IPS-18a (cell line): ENCODE measurements around the gene KRTAP10-2.
"Not testable (repeated sequence)": the region's sequence is repeated elsewhere in the genome, so short reads cannot be mapped to it uniquely, and the experiment has no call there.

Source experiments
- H3K27ac ChIP-seq: one replicate; pipeline ENCODE4 v1.5.1; 2013; ENCODE audit warnings: low read length
- H3K27me3 ChIP-seq: one replicate; pipeline ENCODE4 v1.6.1; 2013; ENCODE audit warnings: mild to moderate bottlenecking, low read length; ENCODE audit not compliant: control insufficient read depth, insufficient read depth
- H3K36me3 ChIP-seq: one replicate; pipeline ENCODE4 v1.6.1; 2013; ENCODE audit warnings: low read depth, low read length; ENCODE audit not compliant: control insufficient read depth
- H3K4me1 ChIP-seq: one replicate; pipeline ENCODE4 v1.6.1; 2013; ENCODE audit warnings: low read depth, low read length; ENCODE audit not compliant: control insufficient read depth
- H3K4me3 ChIP-seq: one replicate; pipeline ENCODE4 v1.5.1; 2013; ENCODE audit warnings: low read length
- H3K9ac ChIP-seq: one replicate; pipeline ENCODE4 v1.6.1; 2013; ENCODE audit warnings: mild to moderate bottlenecking, low read length, moderate library complexity
- H3K9me3 ChIP-seq: one replicate; pipeline ENCODE4 v1.6.1; 2013; ENCODE audit warnings: low read depth, low read length; ENCODE audit not compliant: control insufficient read depth

The KRTAP10-2 gene

DNA sequence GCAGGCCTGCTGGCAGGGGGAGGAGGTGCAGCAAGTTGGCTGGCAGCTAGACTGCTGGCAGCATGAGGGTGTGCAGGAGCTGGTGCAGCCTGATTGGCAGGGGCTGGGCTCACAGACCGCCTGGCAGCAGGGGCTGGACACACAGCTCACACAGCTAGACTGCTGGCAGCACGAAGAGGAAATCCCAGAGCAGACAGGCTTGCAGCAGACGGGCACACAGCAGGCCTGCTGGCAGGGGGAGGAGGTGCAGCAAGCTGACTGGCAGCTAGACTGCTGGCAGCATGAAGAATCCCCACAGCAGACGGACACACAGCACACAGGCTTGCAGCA is 40.5 kb upstream of the KRTAP10-2 start:
- H3K36me3 ChIP-seq, H3K4me3 ChIP-seq, H3K9me3 ChIP-seq, H3K9ac ChIP-seq, H3K27ac ChIP-seq, H3K27me3 ChIP-seq: not testable (repeated sequence)
- peaks cover 17% of the 10 kb centered on the region for H3K4me1 ChIP-seq

- not testable (repeated sequence) for H3K27me3 ChIP-seq, H3K9me3 ChIP-seq, H3K4me3 ChIP-seq, H3K9ac ChIP-seq, H3K36me3 ChIP-seq, H3K27ac ChIP-seq
- peaks cover 17% of the 10 kb centered on the region for H3K4me1 ChIP-seq
Measured at GRCh38 chr21:44590897-44591800, 39.8 kb upstream of the KRTAP10-2 start.

- Histone ChIP-seq H3K27me3 (no peaks in the 10 kb centered on the region), H3K36me3 (no peaks in the 10 kb centered on the region), H3K4me1 (peaks cover 17% of the 10 kb centered on the region), H3K9ac (no peak overlapping the region), H3K27ac (no peak overlapping the region), H3K9me3 (no peaks in the 10 kb centered on the region), H3K4me3 (no peak overlapping the region)
Measured at GRCh38 chr21:44590311-44590721, 39.0 kb upstream of the KRTAP10-2 start.

GRCh38 chr21:44589586-44590305 is 38.4 kb upstream of the KRTAP10-2 start:
- Histone ChIP-seq H3K36me3 (no peaks in the 10 kb centered on the region), H3K4me1 (peaks cover 17% of the 10 kb centered on the region), H3K27me3 (no peaks in the 10 kb centered on the region), H3K9me3 (no peaks in the 10 kb centered on the region), H3K9ac (no peak overlapping the region), H3K4me3 (no peak overlapping the region), H3K27ac (no peak overlapping the region)

GRCh38 chr21:44589094-44589493 is 37.8 kb upstream of the KRTAP10-2 start:
- Histone ChIP-seq H3K9me3 (no peaks in the 10 kb centered on the region), H3K4me1 (peaks cover 17% of the 10 kb centered on the region), H3K4me3 (no peak overlapping the region), H3K27me3 (no peaks in the 10 kb centered on the region), H3K27ac (no peak overlapping the region), H3K36me3 (no peaks in the 10 kb centered on the region), H3K9ac (no peak overlapping the region)

- Histone ChIP-seq H3K9ac (no peak overlapping the region), H3K4me3 (no peak overlapping the region), H3K9me3 (no peaks in the 10 kb centered on the region), H3K27ac (no peak overlapping the region), H3K36me3 (no peaks in the 10 kb centered on the region), H3K4me1 (no peaks in the 10 kb centered on the region), H3K27me3 (no peaks in the 10 kb centered on the region)
Measured at GRCh38 chr21:44585892-44586291, 34.6 kb upstream of the KRTAP10-2 start.

DNA sequence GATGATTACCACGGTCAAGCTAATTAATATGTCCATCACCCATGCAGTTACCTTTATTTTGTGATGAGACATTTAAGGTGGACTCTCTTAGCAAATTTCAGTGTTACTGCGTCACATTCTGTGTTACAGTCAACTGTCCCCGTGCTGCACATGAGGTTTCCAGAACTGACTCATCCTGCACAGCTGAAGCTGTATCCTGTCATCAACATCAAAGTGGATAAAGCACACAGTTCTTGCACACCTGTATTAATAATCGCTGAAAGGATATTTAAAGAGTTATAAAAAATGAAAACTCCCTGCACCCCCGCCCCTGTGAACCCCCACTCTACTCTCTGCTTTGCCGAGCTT is 32.5 kb upstream of the KRTAP10-2 start:
- Histone ChIP-seq H3K27me3 (no peaks in the 10 kb centered on the region), H3K9ac (no peak overlapping the region), H3K4me3 (no peak overlapping the region), H3K9me3 (no peaks in the 10 kb centered on the region), H3K4me1 (no peaks in the 10 kb centered on the region), H3K36me3 (no peaks in the 10 kb centered on the region), H3K27ac (no peak overlapping the region)

- Histone ChIP-seq H3K4me1 (no peaks in the 10 kb centered on the region), H3K27ac (no peak overlapping the region), H3K4me3 (no peak overlapping the region), H3K36me3 (no peaks in the 10 kb centered on the region), H3K9ac (no peak overlapping the region), H3K9me3 (no peaks in the 10 kb centered on the region), H3K27me3 (no peaks in the 10 kb centered on the region)
Measured at GRCh38 chr21:44583089-44583799, 31.9 kb upstream of the KRTAP10-2 start.

DNA sequence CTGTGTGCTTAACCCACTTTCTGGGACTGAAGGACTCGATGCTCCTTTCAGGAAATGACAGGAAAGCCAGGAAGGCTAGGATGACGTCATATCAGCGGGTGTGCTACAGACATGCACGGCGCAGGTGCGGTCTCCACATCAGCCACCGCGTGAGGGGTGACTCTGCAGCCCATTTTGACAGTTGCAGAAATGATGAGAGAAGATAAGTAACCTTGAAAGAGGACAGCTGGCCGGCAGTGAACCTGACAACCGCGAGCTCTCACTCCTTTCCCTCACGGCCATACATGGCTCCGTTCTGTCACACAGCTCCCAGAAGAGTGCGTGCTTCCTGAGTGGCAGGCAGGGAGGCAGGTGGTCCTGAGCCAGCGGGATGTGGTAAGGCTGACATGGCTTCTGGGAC is 30.8 kb upstream of the KRTAP10-2 start:
- H3K36me3 ChIP-seq, result no peaks in the 10 kb centered on the region
- no peaks in the 10 kb centered on the region for H3K27me3 ChIP-seq
- no peaks in the 10 kb centered on the region for H3K4me1 ChIP-seq
- no peak overlapping the region for H3K4me3 ChIP-seq
- H3K9me3 ChIP-seq, result peaks cover 4% of the 10 kb centered on the region
- no peak overlapping the region for H3K9ac ChIP-seq
- H3K27ac ChIP-seq, result no peak overlapping the region

DNA sequence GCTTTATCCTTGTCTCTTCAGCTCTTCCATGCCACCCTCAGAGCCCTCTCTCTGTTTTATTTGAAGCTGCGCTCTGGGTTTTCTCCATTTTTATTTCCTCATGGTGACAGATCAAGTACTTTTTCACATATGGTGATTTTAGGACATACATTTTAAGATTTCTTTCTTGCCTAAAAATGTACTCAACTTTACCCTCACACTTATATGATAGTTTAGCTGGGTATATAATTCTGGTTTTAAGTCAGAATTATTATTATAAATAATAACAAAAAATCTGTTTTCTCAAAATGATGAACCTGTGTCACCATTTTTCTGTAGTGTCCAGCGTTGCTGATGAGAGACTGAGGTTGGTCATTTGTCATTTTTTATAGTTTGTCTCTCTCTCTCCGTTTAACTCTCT is 29.9 kb upstream of the KRTAP10-2 start:
- H3K36me3 ChIP-seq, result no peaks in the 10 kb centered on the region
- H3K4me1 ChIP-seq, result no peaks in the 10 kb centered on the region
- no peak overlapping the region for H3K4me3 ChIP-seq
- H3K9ac ChIP-seq, result no peak overlapping the region
- peaks cover 10% of the 10 kb centered on the region for H3K9me3 ChIP-seq
- H3K27me3 ChIP-seq, result no peaks in the 10 kb centered on the region
- H3K27ac ChIP-seq, result no peak overlapping the region

DNA sequence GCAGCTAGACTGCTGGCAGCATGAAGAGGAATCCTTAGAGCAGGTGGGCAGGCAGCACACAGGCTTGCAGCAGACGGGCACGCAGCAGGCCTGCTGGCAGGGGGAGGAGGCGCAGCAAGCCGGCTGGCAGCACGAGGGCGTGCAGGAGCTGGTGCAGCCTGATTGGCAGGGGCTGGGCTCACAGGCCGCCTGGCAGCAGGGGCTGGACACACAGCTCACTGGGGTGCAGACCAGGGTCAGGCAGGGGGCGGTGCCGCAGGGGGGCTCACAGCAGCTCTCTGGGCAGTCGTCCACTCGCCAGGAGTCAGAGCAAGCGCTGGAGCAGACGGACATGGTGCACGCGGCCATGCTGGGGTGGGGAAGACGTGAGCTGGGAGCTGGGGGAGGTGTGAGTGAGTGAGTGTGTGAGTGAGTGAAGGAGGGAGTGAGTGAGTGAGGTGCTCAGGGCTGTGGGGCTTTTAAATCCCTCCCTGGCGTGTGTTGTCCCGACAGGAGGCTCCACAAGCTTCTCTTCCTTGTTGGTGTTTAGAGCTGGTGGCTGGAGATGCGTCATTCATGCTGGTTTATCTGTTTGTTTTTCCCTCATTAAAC is 29.0 kb upstream of the KRTAP10-2 start, which contains the start of gene KRTAP10-5:
Gene KRTAP10-5, minus strand, starts transcription at position 374 of the 591 bp plus-strand sequence. Its CDS starts 26 bp downstream, at position 348.
- not testable (repeated sequence) for H3K27ac ChIP-seq, H3K4me3 ChIP-seq, H3K36me3 ChIP-seq, H3K9ac ChIP-seq, H3K9me3 ChIP-seq, H3K27me3 ChIP-seq, H3K4me1 ChIP-seq
